ENCODE measurements around the gene SLC9A9.

DNA sequence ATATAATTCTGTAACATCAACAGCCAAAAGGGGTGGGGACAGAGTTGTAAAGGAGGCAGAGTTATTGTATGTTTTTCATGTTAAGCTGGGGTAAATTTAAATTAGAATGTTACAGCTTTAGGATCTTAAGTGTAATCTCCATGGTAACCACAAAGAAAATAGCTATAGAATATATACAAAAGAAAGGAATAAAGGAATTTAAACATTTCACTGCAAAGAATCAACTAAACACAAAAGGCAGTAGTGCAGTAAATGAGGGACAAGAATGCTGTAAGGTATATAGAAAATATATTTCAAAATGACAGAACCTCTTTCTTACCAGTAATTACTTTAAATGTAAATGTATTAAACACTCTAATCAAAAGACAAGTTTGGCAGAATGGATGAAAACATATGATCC is 361.7 kb downstream of the SLC9A9 start:
- TF ChIP-seq, protein P1, sequence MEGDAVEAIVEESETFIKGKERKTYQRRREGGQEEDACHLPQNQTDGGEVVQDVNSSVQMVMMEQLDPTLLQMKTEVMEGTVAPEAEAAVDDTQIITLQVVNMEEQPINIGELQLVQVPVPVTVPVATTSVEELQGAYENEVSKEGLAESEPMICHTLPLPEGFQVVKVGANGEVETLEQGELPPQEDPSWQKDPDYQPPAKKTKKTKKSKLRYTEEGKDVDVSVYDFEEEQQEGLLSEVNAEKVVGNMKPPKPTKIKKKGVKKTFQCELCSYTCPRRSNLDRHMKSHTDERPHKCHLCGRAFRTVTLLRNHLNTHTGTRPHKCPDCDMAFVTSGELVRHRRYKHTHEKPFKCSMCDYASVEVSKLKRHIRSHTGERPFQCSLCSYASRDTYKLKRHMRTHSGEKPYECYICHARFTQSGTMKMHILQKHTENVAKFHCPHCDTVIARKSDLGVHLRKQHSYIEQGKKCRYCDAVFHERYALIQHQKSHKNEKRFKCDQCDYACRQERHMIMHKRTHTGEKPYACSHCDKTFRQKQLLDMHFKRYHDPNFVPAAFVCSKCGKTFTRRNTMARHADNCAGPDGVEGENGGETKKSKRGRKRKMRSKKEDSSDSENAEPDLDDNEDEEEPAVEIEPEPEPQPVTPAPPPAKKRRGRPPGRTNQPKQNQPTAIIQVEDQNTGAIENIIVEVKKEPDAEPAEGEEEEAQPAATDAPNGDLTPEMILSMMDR (IDR thresholded peaks at IDR 0.05), result no peak
- no peak for TF ChIP-seq ELF1 (IDR thresholded peaks at IDR 0.05)
- no peak for TF ChIP-seq EP300 (IDR thresholded peaks at IDR 0.05; ENCODE audit: borderline replicate concordance in 1 of 2, low read depth in 1 of 2, low read length in 1 of 2)

Data from SK-N-SH (cell line).